Activated CD8-positive, alpha-beta memory T cell treated with anti-CD3 and anti-CD28 coated beads, Interleukin-2, amount 50 U/mL, for 1 hour (primary cell): Measurements from ENCODE around the gene UBAP2.

Experiments used
- DNase-seq: peaks from one replicate; pipeline ENCODE4 v3.0.0-alpha.2; 2020; ENCODE audit errors: extremely low read depth

The UBAP2 gene

GRCh38 chr9:33878691-33879366 is 169.9 kb downstream of the UBAP2 start:
- no peak for DNase-seq

GRCh38 chr9:33877727-33878489 is 170.8 kb downstream of the UBAP2 start:
- no peak for DNase-seq
